Keratinocyte (primary cell): ENCODE measurements around the gene CDYL. TPM values are rescaled to one million over a fixed set of nuclear protein-coding genes. Genes with fewer than 3 reads are reported as not detected.

Experiments
- DNase-seq: peaks from one replicate; pipeline ENCODE4 v3.0.0-alpha.2; 2011; ENCODE audit warnings: low read depth, missing footprints, low spot score
- FAIRE-seq: peaks from 2 replicates; lab custom pipeline; 2011; peaks lifted over from hg19 to GRCh38; lab: Jason Lieb, UNC
- H2AFZ ChIP-seq: 2 replicates; pipeline ENCODE4 v1.6.0; 2012; ENCODE audit warnings: low read length, control low read depth, inconsistent platforms; ENCODE audit not compliant: control insufficient read depth
- H3K27ac ChIP-seq: 2 replicates; pipeline ENCODE4 v1.5.1; 2011; ENCODE audit warnings: low read length; ENCODE audit not compliant: control insufficient read depth, insufficient read depth
- H3K27me3 ChIP-seq: 3 replicates; pipeline ENCODE4 v1.6.0; 2011; ENCODE audit warnings: low read length; ENCODE audit not compliant: control insufficient read depth, insufficient read depth; ENCODE audit errors: extremely low read depth
- H3K36me3 ChIP-seq, 2 experiments: 2 replicates in 1 of 2; 3 replicates in 1 of 2; pipeline ENCODE4 v1.5.1; 2011; ENCODE audit warnings: low read length in 2 of 2, mild to moderate bottlenecking in 1 of 2; ENCODE audit not compliant: control insufficient read depth in 2 of 2, insufficient read depth in 2 of 2; ENCODE audit errors: extremely low read depth in 1 of 2
- H3K4me1 ChIP-seq: 3 replicates; pipeline ENCODE4 v1.5.1; 2011; ENCODE audit warnings: low read length; ENCODE audit not compliant: control insufficient read depth, insufficient read depth; ENCODE audit errors: extremely low read depth
- H3K4me2 ChIP-seq: 3 replicates; pipeline ENCODE4 v1.6.0; 2011; ENCODE audit warnings: low read depth, low read length; ENCODE audit not compliant: control insufficient read depth, insufficient read depth; ENCODE audit errors: extremely low read depth
- H3K4me3 ChIP-seq, 3 experiments: fragments of 200-600 bp in 1 of 3; sonication (generic) in 1 of 3; 2 replicates in 2 of 3; 3 replicates in 1 of 3; pipeline ENCODE4 v1.5.1; 2011 to 2016; ENCODE audit warnings: low read length in 3 of 3, mild to moderate bottlenecking in 3 of 3, control low read depth in 2 of 3, inconsistent platforms in 1 of 3, low read depth in 1 of 3, mixed read lengths in 1 of 3, mixed run types in 1 of 3, moderate library complexity in 1 of 3; ENCODE audit not compliant: control insufficient read depth in 2 of 3, insufficient read depth in 2 of 3; ENCODE audit errors: extremely low read depth in 1 of 3
- H3K79me2 ChIP-seq: 2 replicates; pipeline ENCODE4 v1.6.0; 2012; ENCODE audit warnings: low read length; ENCODE audit not compliant: control insufficient read depth, insufficient read depth
- H3K9ac ChIP-seq: 3 replicates; pipeline ENCODE4 v1.6.0; 2011; ENCODE audit warnings: low read length; ENCODE audit not compliant: control insufficient read depth, insufficient read depth; ENCODE audit errors: extremely low read depth
- H3K9me1 ChIP-seq: 3 replicates; pipeline ENCODE4 v1.6.0; 2011; ENCODE audit warnings: low read length; ENCODE audit not compliant: control insufficient read depth, insufficient read depth; ENCODE audit errors: extremely low read depth
- H3K9me3 ChIP-seq: 2 replicates; pipeline ENCODE4 v1.5.1; 2012; ENCODE audit warnings: low read depth, low read length; ENCODE audit not compliant: control insufficient read depth
- H4K20me1 ChIP-seq: 3 replicates; pipeline ENCODE4 v1.6.0; 2011; ENCODE audit warnings: low read length; ENCODE audit not compliant: control insufficient read depth, insufficient read depth; ENCODE audit errors: extremely low read depth
- EZH2 ChIP-seq: IDR thresholded peaks from one replicate; pipeline ENCODE4 v1.6.1; 2012; ENCODE audit warnings: inconsistent platforms, mild to moderate bottlenecking, low read length, moderate library complexity
- dilution Hi-C: fragments of 300-500 bp; cut with MboI; formaldehyde crosslinking; loops from one replicate; pipeline ENCODE4 v1.7.0; 2020; ENCODE audit warnings: low sequenced_read_pairs; ENCODE audit not compliant: extremely low pct_ligation_motif_present
- polyA plus RNA-seq, 5 experiments: library from polyadenylated mRNA; depleted of rRNA in 3 of 5; stranded (reverse) in 3 of 5; stranded (forward) in 1 of 5; unstranded in 1 of 5; fragments of >200 nt; gene quantifications; 1 replicate in 1 of 5; 2 replicates in 3 of 5; 3 replicates in 1 of 5; pipeline versions ENCODE4 v1.2.1 to v1.2.3, GENCODE V29; 2011 to 2012; ENCODE audit warnings: missing spikeins in 2 of 5, low read depth in 1 of 5, low replicate concordance in 1 of 5
- TF ChIP-seq, protein P1 (sequence below), 3 experiments: IDR thresholded peaks in 1 of 3; conservative IDR thresholded peaks in 1 of 3; optimal IDR thresholded peaks in 1 of 3; 2 replicates in 2 of 3; 3 replicates in 1 of 3; pipeline versions ENCODE3 to v1.5.1; 2011; ENCODE audit warnings: low read length in 3 of 3, mild to moderate bottlenecking in 3 of 3, moderate library complexity in 2 of 3, control low read depth in 1 of 3, inconsistent platforms in 1 of 3; ENCODE audit not compliant: insufficient read depth in 2 of 3; ENCODE audit errors: extremely low read depth in 1 of 3

The CDYL gene
- polyA plus RNA-seq, 1 donor (not counting 4 experiments of a cell fraction or from before 2014, with no cell fraction given): 48.0 TPM

DNA sequence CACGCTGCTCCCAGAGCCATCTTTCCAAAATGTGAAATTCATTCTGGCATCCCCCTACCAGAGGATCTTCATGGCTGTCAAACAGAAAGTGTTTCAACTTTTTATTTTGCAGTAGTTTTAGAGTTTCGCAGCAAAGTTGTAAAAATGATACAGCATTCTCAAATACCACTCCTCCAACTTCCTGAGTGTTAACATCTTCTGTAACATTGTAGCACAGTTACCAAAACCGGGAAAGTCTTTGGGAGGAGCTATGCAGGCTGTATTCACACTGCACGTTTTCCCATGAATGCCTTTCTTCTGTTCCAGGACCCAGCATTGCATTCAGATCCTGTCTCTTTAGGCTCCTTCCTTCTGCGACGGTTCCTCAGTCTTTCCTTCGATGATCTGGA is 30.1 kb downstream of the CDYL start:
- peaks cover 49% of the 10 kb centered on the region for H3K4me1 ChIP-seq

DNA sequence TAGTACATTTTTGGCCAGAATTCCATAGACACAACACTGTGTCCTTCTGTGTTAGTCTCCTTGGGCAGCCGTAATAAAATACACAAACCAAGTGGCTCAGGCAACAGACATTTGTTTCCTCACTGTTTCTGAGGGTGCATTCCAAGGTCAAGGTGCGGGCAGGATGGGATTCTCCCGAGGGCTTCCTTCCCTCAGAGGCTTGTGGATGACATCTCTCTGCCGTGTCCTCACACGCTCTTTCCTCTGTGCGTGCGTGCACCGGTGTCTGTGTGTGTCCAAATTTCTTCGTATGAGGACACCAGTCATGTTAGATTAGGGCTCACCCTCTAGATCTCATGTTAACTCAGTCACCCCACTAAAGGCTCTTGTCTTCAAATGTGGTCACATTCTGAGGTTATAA is 30.6 kb downstream of the CDYL start:
- no peaks in the 10 kb centered on the region for H3K27me3 ChIP-seq
- no peak for DNase-seq
- H3K4me2 ChIP-seq: no peak overlapping the region
- FAIRE-seq: no peak
- no peak overlapping the region for H2AFZ ChIP-seq
- no peak overlapping the region for H3K4me3 ChIP-seq
- peaks cover 45% of the 10 kb centered on the region for H4K20me1 ChIP-seq
- H3K79me2 ChIP-seq: peaks cover 95% of the 10 kb centered on the region
- no peak overlapping the region for H3K9ac ChIP-seq
- peaks cover 52% of the 10 kb centered on the region for H3K4me1 ChIP-seq
- dilution Hi-C loops: no loop called here
- H3K36me3 ChIP-seq: no peaks in the 10 kb centered on the region
- no peaks in the 10 kb centered on the region for H3K9me3 ChIP-seq
- peak overlapping the region; percentile 16 for H3K27ac ChIP-seq
- H3K9me1 ChIP-seq: peaks cover 9% of the 10 kb centered on the region
- TF ChIP-seq, protein P1, sequence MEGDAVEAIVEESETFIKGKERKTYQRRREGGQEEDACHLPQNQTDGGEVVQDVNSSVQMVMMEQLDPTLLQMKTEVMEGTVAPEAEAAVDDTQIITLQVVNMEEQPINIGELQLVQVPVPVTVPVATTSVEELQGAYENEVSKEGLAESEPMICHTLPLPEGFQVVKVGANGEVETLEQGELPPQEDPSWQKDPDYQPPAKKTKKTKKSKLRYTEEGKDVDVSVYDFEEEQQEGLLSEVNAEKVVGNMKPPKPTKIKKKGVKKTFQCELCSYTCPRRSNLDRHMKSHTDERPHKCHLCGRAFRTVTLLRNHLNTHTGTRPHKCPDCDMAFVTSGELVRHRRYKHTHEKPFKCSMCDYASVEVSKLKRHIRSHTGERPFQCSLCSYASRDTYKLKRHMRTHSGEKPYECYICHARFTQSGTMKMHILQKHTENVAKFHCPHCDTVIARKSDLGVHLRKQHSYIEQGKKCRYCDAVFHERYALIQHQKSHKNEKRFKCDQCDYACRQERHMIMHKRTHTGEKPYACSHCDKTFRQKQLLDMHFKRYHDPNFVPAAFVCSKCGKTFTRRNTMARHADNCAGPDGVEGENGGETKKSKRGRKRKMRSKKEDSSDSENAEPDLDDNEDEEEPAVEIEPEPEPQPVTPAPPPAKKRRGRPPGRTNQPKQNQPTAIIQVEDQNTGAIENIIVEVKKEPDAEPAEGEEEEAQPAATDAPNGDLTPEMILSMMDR (optimal IDR thresholded peaks at IDR 0.05 in 1 of 3, IDR thresholded peaks at IDR 0.05 in 1 of 3, conservative IDR thresholded peaks at IDR 0.05 in 1 of 3; ENCODE audit: extremely low read depth in 1 of 3, insufficient read depth in 2 of 3, low read length in 3 of 3): no peak
- TF ChIP-seq EZH2: no peak

More for the DNA sequence above, 30.1 kb downstream of the CDYL start:
- Histone ChIP-seq H3K9ac (no peak overlapping the region), H3K9me3 (no peaks in the 10 kb centered on the region), H3K4me3 (no peak overlapping the region), H3K27me3 (no peaks in the 10 kb centered on the region), H3K36me3 (no peaks in the 10 kb centered on the region), H3K27ac (peak overlapping the region; percentile 16), H4K20me1 (peaks cover 48% of the 10 kb centered on the region), H3K9me1 (peaks cover 9% of the 10 kb centered on the region), H2AFZ (no peak overlapping the region), H3K4me2 (no peak overlapping the region), H3K79me2 (peaks cover 95% of the 10 kb centered on the region)
- dilution Hi-C loops: no loop called here
- no peak for TF ChIP-seq EZH2
- no peak for FAIRE-seq
- DNase-seq: no peak

DNA sequence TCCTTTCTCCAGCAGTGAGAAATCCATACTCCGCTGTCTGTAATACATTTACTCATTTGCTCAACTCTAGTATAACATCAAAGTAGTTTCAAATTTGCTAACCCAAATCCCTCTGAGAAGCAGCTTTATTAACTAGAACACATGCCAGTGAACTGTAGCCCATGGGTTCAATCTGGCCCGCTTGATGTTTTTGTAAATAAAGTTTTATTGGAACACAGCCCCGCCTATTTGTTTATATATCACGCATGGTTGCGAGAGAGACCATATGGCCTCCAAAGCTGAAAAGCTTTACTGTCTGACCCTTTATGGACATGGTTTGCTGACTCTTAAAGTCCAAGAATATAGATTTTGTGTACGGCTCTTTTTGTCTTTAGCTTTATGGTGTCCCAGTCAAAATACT is 32.2 kb downstream of the CDYL start:
- H4K20me1 ChIP-seq: peaks cover 36% of the 10 kb centered on the region

More for the DNA sequence above, 32.2 kb downstream of the CDYL start:
- no peak overlapping the region for H3K9ac ChIP-seq
- TF ChIP-seq, protein P1 (optimal IDR thresholded peaks at IDR 0.05 in 1 of 3, IDR thresholded peaks at IDR 0.05 in 1 of 3, conservative IDR thresholded peaks at IDR 0.05 in 1 of 3; ENCODE audit: extremely low read depth in 1 of 3, insufficient read depth in 2 of 3, low read length in 3 of 3): no peak
- TF ChIP-seq EZH2: no peak
- no peaks in the 10 kb centered on the region for H3K27me3 ChIP-seq
- no peaks in the 10 kb centered on the region for H3K9me3 ChIP-seq
- no peak overlapping the region for H3K27ac ChIP-seq
- dilution Hi-C loops: no loop called here
- peaks cover 48% of the 10 kb centered on the region for H3K4me1 ChIP-seq
- FAIRE-seq: no peak
- peaks cover 5% of the 10 kb centered on the region for H3K9me1 ChIP-seq
- H3K36me3 ChIP-seq: no peaks in the 10 kb centered on the region
- peaks cover 95% of the 10 kb centered on the region for H3K79me2 ChIP-seq
- no peak overlapping the region for H2AFZ ChIP-seq
- no peak overlapping the region for H3K4me3 ChIP-seq
- DNase-seq: no peak
- H3K4me2 ChIP-seq: no peak overlapping the region
